ENCODE data around the gene GNL2.

The GNL2 gene

GRCh38 chr1:37612186-37612585 is 16.4 kb upstream of the GNL2 start:
- ChIA-PET CTCF (no interaction called here), POLR2A (ENCODE audit: low non-redundant PET) (no interaction called here)
- no peak for DNase-seq (ENCODE audit: low spot score)
- no peak overlapping the region for H3K27ac ChIP-seq
- TF ChIP-seq CTCF (conservative IDR thresholded peaks at IDR 0.05; ENCODE audit: low read depth) = no peak

- DNase-seq (ENCODE audit: low spot score) = no peak
- POLR2A ChIA-PET (ENCODE audit: low non-redundant PET) = no interaction called here
- CTCF ChIA-PET = interaction anchor here (0.6 kb wide), 1 partner anchor 105 kb away, joined by 3 read pairs; no protein-coding TSS in a partner anchor
- no peak overlapping the region for H3K27ac ChIP-seq
- TF ChIP-seq CTCF (conservative IDR thresholded peaks at IDR 0.05; ENCODE audit: low read depth) = no peak
Observed at GRCh38 chr1:37609994-37610393, 14.3 kb upstream of the GNL2 start.

GRCh38 chr1:37609002-37609401 is 13.3 kb upstream of the GNL2 start:
- POLR2A ChIA-PET (ENCODE audit: low non-redundant PET) = no interaction called here

GRCh38 chr1:37606481-37607263 is 10.9 kb upstream of the GNL2 start:
- CTCF ChIA-PET = interaction anchor here (0.6 to 1.4 kb wide), 4 partner anchors 17 to 955 kb away, joined by 3 to 6 read pairs (median 4); no protein-coding TSS in a partner anchor
- no peak for DNase-seq (ENCODE audit: low spot score)
- no peak for TF ChIP-seq CTCF (conservative IDR thresholded peaks at IDR 0.05; ENCODE audit: low read depth)
- H3K27ac ChIP-seq = no peak overlapping the region
- POLR2A ChIA-PET (ENCODE audit: low non-redundant PET) = no interaction called here

More at GRCh38 chr1:37609002-37609401, 13.3 kb upstream of the GNL2 start:
- CTCF ChIA-PET = interaction anchor here (0.6 kb wide), 1 partner anchor 190 kb away, joined by 4 read pairs; no protein-coding TSS in a partner anchor
- no peak for DNase-seq (ENCODE audit: low spot score)
- TF ChIP-seq CTCF (conservative IDR thresholded peaks at IDR 0.05; ENCODE audit: low read depth) = no peak
- H3K27ac ChIP-seq = no peak overlapping the region

GRCh38 chr1:37605806-37606474 is 10.2 kb upstream of the GNL2 start:
- ChIA-PET POLR2A (ENCODE audit: low non-redundant PET) (no interaction called here), CTCF (interaction anchor here (0.6 to 1.4 kb wide), 3 partner anchors 49 to 955 kb away, joined by 3 to 6 read pairs (median 5); no protein-coding TSS in a partner anchor)
- no peak overlapping the region for H3K27ac ChIP-seq
- no peak for DNase-seq (ENCODE audit: low spot score)
- TF ChIP-seq CTCF (conservative IDR thresholded peaks at IDR 0.05; ENCODE audit: low read depth) = no peak

GRCh38 chr1:37605061-37605650 is 9.4 kb upstream of the GNL2 start:
- no peak for TF ChIP-seq CTCF (conservative IDR thresholded peaks at IDR 0.05; ENCODE audit: low read depth)
- ChIA-PET CTCF (interaction anchor here (0.5 to 2.5 kb wide), 3 partner anchors 19 to 50 kb away, joined by 3 to 12 read pairs (median 5); partner anchors contain the start of gene RSPO1), POLR2A (ENCODE audit: low non-redundant PET) (no interaction called here)
- DNase-seq (ENCODE audit: low spot score) = no peak
- H3K27ac ChIP-seq = no peak overlapping the region

All from RWPE1 (cell line).